ENCODE data around the gene NOL4L. TPM values are rescaled to one million over a fixed set of nuclear protein-coding genes. Genes with fewer than 3 reads are reported as not detected.

The NOL4L gene
- total RNA-seq, 1 experiment from 2014 or later = 40.9 TPM

- Histone ChIP-seq H3K9me2 (ENCODE audit: insufficient read depth) (no peaks in the 10 kb centered on the region), H4K20me1 (ENCODE audit: insufficient read depth) (no peaks in the 10 kb centered on the region), H3K4me1 (replicated peaks; ENCODE audit: insufficient read depth) (no peaks in the 10 kb centered on the region), H2AFZ (no peak overlapping the region), H3K9me3 (ENCODE audit: insufficient read depth, low read depth) (no peaks in the 10 kb centered on the region), H3K27ac (no peak overlapping the region), H3K79me2 (ENCODE audit: low read depth) (no peaks in the 10 kb centered on the region), H3K4me2 (no peak overlapping the region), H3F3A (ENCODE audit: insufficient read depth, low read depth) (no peaks in the 10 kb centered on the region), H3K36me3 (ENCODE audit: low read depth) (no peaks in the 10 kb centered on the region), H3K27me3 (ENCODE audit: insufficient read depth, low read depth) (no peaks in the 10 kb centered on the region), H3K4me3 (no peak overlapping the region)
- ChIA-PET POLR2A (ENCODE audit: unreplicated experiment) (no interaction called here), CTCF (no interaction called here)
- BruUV-seq (replicated peaks) = no TSS peak
- intact Hi-C loops (cut with micrococcal nuclease; ENCODE audit: unreplicated experiment) = no loop called here
- DNase-seq = no peak
- TF ChIP-seq EZH2 (IDR thresholded peaks at IDR 0.05; ENCODE audit: low read depth) (no peak), CTCF (conservative IDR thresholded peaks at IDR 0.05) (no peak)
Observed at GRCh38 chr20:32515631-32516101, 69.5 kb downstream of the NOL4L start.

GRCh38 chr20:32514760-32515159 lies 70.4 kb downstream of the NOL4L start:
- no peaks in the 10 kb centered on the region for H3K79me2 ChIP-seq (ENCODE audit: low read depth)
- intact Hi-C loops (cut with micrococcal nuclease; ENCODE audit: unreplicated experiment) = no loop called here
- H3K9me3 ChIP-seq (ENCODE audit: insufficient read depth, low read depth) = no peaks in the 10 kb centered on the region
- no peak for DNase-seq
- H3F3A ChIP-seq (ENCODE audit: insufficient read depth, low read depth) = no peaks in the 10 kb centered on the region
- no peak overlapping the region for H3K4me3 ChIP-seq
- H3K27ac ChIP-seq = no peak overlapping the region
- no peaks in the 10 kb centered on the region for H3K27me3 ChIP-seq (ENCODE audit: insufficient read depth, low read depth)
- H3K9me2 ChIP-seq (ENCODE audit: insufficient read depth) = no peaks in the 10 kb centered on the region
- no peak overlapping the region for H2AFZ ChIP-seq
- POLR2A ChIA-PET (ENCODE audit: unreplicated experiment) = no interaction called here
- no peak for TF ChIP-seq EZH2 (IDR thresholded peaks at IDR 0.05; ENCODE audit: low read depth)
- TF ChIP-seq CTCF (conservative IDR thresholded peaks at IDR 0.05) = no peak
- BruUV-seq (replicated peaks) = no TSS peak
- no peaks in the 10 kb centered on the region for H4K20me1 ChIP-seq (ENCODE audit: insufficient read depth)
- no peaks in the 10 kb centered on the region for H3K4me1 ChIP-seq (replicated peaks; ENCODE audit: insufficient read depth)
- no peaks in the 10 kb centered on the region for H3K36me3 ChIP-seq (ENCODE audit: low read depth)
- no peak overlapping the region for H3K4me2 ChIP-seq
- CTCF ChIA-PET = interaction anchor here (0.6 kb wide), 1 partner anchor 459 kb away, joined by 3 read pairs; no protein-coding TSS in a partner anchor

- POLR2A ChIA-PET (ENCODE audit: unreplicated experiment) = no interaction called here
- H4K20me1 ChIP-seq (ENCODE audit: insufficient read depth) = no peaks in the 10 kb centered on the region
- no TSS peak for BruUV-seq (replicated peaks)
Observed at GRCh38 chr20:32513031-32513866, 71.9 kb downstream of the NOL4L start.

More at GRCh38 chr20:32513031-32513866, 71.9 kb downstream of the NOL4L start:
- H3K4me2 ChIP-seq = no peak overlapping the region
- CTCF ChIA-PET = interaction anchor here (0.8 kb wide), 1 partner anchor 15 kb away, joined by 3 read pairs; no protein-coding TSS in a partner anchor
- intact Hi-C loops (cut with micrococcal nuclease; ENCODE audit: unreplicated experiment) = no loop called here
- no peak overlapping the region for H3K4me3 ChIP-seq
- H3F3A ChIP-seq (ENCODE audit: insufficient read depth, low read depth) = no peaks in the 10 kb centered on the region
- H3K27me3 ChIP-seq (ENCODE audit: insufficient read depth, low read depth) = no peaks in the 10 kb centered on the region
- no peaks in the 10 kb centered on the region for H3K9me2 ChIP-seq (ENCODE audit: insufficient read depth)
- no peak for DNase-seq
- TF ChIP-seq CTCF (conservative IDR thresholded peaks at IDR 0.05) (no peak), EZH2 (IDR thresholded peaks at IDR 0.05; ENCODE audit: low read depth) (no peak)
- H2AFZ ChIP-seq = no peak overlapping the region
- H3K27ac ChIP-seq = no peak overlapping the region
- no peaks in the 10 kb centered on the region for H3K9me3 ChIP-seq (ENCODE audit: insufficient read depth, low read depth)
- H3K79me2 ChIP-seq (ENCODE audit: low read depth) = no peaks in the 10 kb centered on the region
- H3K36me3 ChIP-seq (ENCODE audit: low read depth) = no peaks in the 10 kb centered on the region
- H3K4me1 ChIP-seq (replicated peaks; ENCODE audit: insufficient read depth) = no peaks in the 10 kb centered on the region
